ENCODE measurements around the gene SKAP1. TPM values are rescaled to one million over a fixed set of nuclear protein-coding genes. Genes with fewer than 3 reads are reported as not detected.

SKAP1 gene
- total RNA-seq, 4 donors from 2014 or later: not detected

- DNase-seq (peak; percentile 83 to 88), ATAC-seq (peak; percentile 91 to 95)
- TF ChIP-seq POLR2A (IDR thresholded peaks at IDR 0.05) (peak; percentile 43 to 60), CTCF (IDR thresholded peaks at IDR 0.05 in 4 of 5, conservative IDR thresholded peaks at IDR 0.05 in 1 of 5) (no peak)
- no peaks in the 10 kb centered on the region for H3K27me3 ChIP-seq
- H3K27ac ChIP-seq: peak within 1 kb of the TSS; percentile 83 to 92 (median 88)
- H3K36me3 ChIP-seq: no peaks in the 10 kb centered on the region
- in situ Hi-C loops (cut with MboI; ENCODE audit: low sequenced_read_pairs in 4 of 4) (no loop called here), intact Hi-C loops (cut with DNase I; ENCODE audit: low total_unique reads) (no loop called here)
- peak within 1 kb of the TSS; percentile 87 to 96 (median 93) for H3K4me3 ChIP-seq
- H3K4me1 ChIP-seq: peaks cover 6 to 15% of the 10 kb centered on the region in 2 donors
- no peaks in the 10 kb centered on the region for H3K9me3 ChIP-seq
These were observed 328.8 kb downstream of the SKAP1 start, which contains the start of gene CBX1 for GRCh38 chr17:48101012-48101720. Gene CBX1, minus strand, starts transcription at chr17:48101478. Its CDS starts 24,474 bp downstream, at chr17:48077004.

GRCh38 chr17:48100591-48101011 lies 329.4 kb downstream of the SKAP1 start:
- in situ Hi-C loops (cut with MboI; ENCODE audit: low sequenced_read_pairs in 4 of 4): no loop called here
- intact Hi-C loops (cut with DNase I; ENCODE audit: low total_unique reads): no loop called here
- peak; percentile 29 for ATAC-seq

GRCh38 chr17:48100160-48100559 lies 329.9 kb downstream of the SKAP1 start:
- ATAC-seq: no peak
- Histone ChIP-seq H3K36me3 (no peaks in the 10 kb centered on the region), H3K27me3 (no peaks in the 10 kb centered on the region), H3K4me3 (peak overlapping the region; percentile 87 to 96 (median 93)), H3K4me1 (peaks cover 6 to 15% of the 10 kb centered on the region in 2 donors), H3K27ac (peak overlapping the region; percentile 83 to 92 (median 88)), H3K9me3 (no peaks in the 10 kb centered on the region)
- in situ Hi-C loops (cut with MboI; ENCODE audit: low sequenced_read_pairs in 4 of 4): no loop called here
- intact Hi-C loops (cut with DNase I; ENCODE audit: low total_unique reads): no loop called here
- no peak for TF ChIP-seq CTCF (IDR thresholded peaks at IDR 0.05 in 4 of 5, conservative IDR thresholded peaks at IDR 0.05 in 1 of 5)
- no peak for TF ChIP-seq POLR2A (IDR thresholded peaks at IDR 0.05)
- no peak for DNase-seq

More at GRCh38 chr17:48100591-48101011, 329.4 kb downstream of the SKAP1 start:
- Histone ChIP-seq H3K27ac (peak overlapping the region; percentile 83 to 92 (median 88)), H3K27me3 (no peaks in the 10 kb centered on the region), H3K36me3 (no peaks in the 10 kb centered on the region), H3K4me3 (peak overlapping the region; percentile 87 to 96 (median 93)), H3K9me3 (no peaks in the 10 kb centered on the region), H3K4me1 (peaks cover 6 to 15% of the 10 kb centered on the region in 2 donors)
- peak in 1 of 2 donors; percentile 58 for DNase-seq
- TF ChIP-seq POLR2A (IDR thresholded peaks at IDR 0.05): no peak
- no peak for TF ChIP-seq CTCF (IDR thresholded peaks at IDR 0.05 in 4 of 5, conservative IDR thresholded peaks at IDR 0.05 in 1 of 5)

- no peak for TF ChIP-seq CTCF (IDR thresholded peaks at IDR 0.05 in 4 of 5, conservative IDR thresholded peaks at IDR 0.05 in 1 of 5)
- TF ChIP-seq POLR2A (IDR thresholded peaks at IDR 0.05): no peak
- H3K9me3 ChIP-seq: no peaks in the 10 kb centered on the region
- H3K27ac ChIP-seq: no peak overlapping the region
- no peak overlapping the region for H3K4me3 ChIP-seq
- in situ Hi-C loops (cut with MboI; ENCODE audit: low sequenced_read_pairs in 4 of 4) (no loop called here), intact Hi-C loops (cut with DNase I; ENCODE audit: low total_unique reads) (no loop called here)
- peaks cover 6 to 9% of the 10 kb centered on the region in 2 donors for H3K4me1 ChIP-seq
- H3K27me3 ChIP-seq: no peaks in the 10 kb centered on the region
- no peaks in the 10 kb centered on the region for H3K36me3 ChIP-seq
- no peak for ATAC-seq
- DNase-seq: no peak
These were observed 334.4 kb downstream of the SKAP1 start for GRCh38 chr17:48095611-48096010.

All from gastrocnemius medialis (tissue), 4 donors.